Stimulated activated naive CD4-positive, alpha-beta T cell treated with Interleukin-2 at 50 U/mL for 16 hours (primary cell): Measurements from ENCODE around the gene ZNF384.

Experiments used
- DNase-seq: peaks from one replicate; lab custom pipeline; 2025; lab: John Stamatoyannopoulos, UW

Gene ZNF384

GRCh38 chr12:6620885-6621274 lies 68.3 kb downstream of the ZNF384 start:
- DNase-seq: no peak

GRCh38 chr12:6620137-6620884 lies 68.9 kb downstream of the ZNF384 start:
- DNase-seq: peak; percentile 23

- DNase-seq: no peak
These were observed 70.5 kb downstream of the ZNF384 start for GRCh38 chr12:6618483-6619225.
